HG03342 (cell line): ENCODE data around the gene ANKEF1.

Experiments
- ATAC-seq: cut with Tn5 transposase; IDR thresholded peaks from one replicate; pipeline ENCODE4 v1.9.1; 2021; ENCODE audit warnings: mild to moderate bottlenecking, moderate library complexity; ENCODE audit not compliant: unreplicated experiment

The ANKEF1 gene

DNA sequence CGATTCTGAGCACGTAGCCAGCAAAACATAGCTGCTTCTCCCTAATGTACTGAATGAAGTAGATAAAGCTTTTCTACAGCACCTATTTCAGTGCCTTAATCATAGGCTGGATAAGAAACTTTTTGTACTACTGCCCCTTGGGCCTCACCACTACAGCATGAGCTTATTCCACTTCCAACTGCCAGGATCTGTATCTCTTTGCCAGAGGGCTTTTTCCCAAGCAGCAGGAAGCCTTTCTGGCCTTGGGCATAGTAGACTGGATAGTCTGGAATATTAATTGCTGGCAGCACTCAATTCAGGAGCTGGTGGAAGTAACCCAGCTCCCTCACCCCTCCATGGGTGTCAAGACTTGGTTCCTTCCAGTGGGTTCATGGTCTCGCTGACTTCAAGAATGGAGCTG lies 43.6 kb downstream of the ANKEF1 start:
- ATAC-seq, result no peak

DNA sequence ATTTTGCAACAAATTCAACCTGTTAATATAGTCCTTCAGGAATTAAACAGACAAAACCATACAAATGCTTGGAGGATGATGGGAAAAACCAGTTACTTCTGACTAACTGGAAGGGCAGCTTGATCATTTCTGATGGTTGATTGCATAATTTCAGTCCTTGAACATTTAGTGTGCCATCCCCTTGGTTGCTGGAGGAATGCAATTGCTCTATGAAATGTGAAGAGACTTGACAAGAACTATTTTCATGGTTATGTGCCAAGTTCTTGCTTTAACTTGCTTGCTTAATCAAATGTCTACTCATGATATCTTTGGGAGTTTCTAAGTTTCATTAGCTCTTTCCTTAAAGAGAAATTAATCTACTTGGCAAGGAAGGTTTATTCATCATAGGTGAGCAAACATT lies 45.2 kb downstream of the ANKEF1 start:
- ATAC-seq, result no peak

DNA sequence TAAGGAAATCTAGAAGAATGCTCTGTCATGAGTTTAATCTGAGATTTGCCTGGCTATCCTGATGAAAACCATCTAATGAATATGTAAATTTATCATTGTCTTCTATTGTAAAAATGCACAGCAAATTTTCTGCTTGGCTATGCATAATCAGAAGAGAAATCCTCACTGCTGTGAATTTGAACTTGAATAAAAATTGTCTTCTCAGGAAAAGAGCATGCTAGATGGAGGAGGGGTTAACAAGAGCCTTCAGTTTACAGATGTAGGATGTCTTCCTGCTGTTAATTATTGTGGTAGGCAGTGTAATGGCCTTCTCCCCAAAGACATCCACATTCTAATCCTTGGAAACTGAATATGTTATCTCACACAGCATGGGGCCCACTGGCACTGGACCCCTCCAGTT lies 45.8 kb downstream of the ANKEF1 start:
- no peak for ATAC-seq

DNA sequence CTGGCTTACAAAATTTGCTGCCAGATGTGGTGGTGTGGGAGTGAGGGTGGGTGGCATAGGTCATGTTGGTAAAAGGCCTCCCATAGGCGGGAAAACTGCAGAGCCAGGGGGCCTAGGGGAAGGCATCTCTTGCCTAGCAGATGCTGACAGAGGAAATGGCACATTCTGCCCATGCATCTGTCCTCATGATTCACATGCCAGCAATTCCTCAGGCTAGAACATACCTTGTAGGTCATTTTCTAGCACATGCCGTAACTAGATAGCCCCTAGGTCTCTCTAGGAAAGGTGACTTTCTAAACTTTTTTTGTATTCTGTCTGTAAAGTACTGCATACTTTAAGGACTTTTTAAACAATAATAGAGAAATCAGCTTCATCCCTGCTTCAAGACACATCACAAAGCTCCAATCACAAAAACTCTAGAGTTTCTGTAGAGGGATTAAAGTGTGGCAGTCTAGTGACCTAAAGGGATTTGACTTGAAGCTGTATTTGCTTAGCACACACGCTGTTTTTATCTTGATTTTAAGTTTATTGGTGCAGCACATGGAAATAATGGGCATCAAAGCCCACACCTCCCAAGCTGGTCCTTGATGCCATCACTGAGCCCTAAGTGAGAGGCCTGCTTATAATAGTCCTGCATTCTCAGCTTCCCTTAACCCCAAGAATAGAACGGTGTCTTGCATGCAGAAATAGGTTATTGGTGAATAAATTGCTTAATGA lies 55.2 kb downstream of the ANKEF1 start:
- ATAC-seq, result no peak

DNA sequence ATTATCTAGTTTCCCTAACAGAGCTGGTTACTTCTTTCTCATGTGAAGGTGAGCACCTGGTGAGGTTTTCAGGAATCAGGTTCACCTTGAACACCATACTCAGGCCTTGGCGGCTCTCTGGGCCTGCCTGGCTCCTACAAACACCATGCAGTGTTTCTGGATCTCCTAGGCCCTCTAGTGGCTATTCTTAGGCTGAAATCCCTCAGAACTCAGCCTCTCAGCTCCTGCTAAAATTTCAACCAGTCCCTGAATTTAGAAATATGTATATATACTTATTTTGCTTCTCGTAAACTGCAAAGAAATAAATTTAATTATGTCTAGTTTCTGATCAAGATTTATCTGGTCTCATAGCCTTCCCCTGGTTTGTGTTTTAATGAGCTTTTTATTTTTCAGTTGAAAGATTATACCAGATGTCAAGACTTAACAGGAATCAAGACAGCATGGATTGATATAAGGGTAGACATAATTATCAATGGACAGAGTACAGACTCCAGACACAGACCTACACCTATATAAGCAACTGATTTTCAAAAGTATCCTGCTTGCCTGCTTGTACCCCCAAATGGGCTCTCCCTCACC lies 55.9 kb downstream of the ANKEF1 start:
- peak; percentile 81 for ATAC-seq

DNA sequence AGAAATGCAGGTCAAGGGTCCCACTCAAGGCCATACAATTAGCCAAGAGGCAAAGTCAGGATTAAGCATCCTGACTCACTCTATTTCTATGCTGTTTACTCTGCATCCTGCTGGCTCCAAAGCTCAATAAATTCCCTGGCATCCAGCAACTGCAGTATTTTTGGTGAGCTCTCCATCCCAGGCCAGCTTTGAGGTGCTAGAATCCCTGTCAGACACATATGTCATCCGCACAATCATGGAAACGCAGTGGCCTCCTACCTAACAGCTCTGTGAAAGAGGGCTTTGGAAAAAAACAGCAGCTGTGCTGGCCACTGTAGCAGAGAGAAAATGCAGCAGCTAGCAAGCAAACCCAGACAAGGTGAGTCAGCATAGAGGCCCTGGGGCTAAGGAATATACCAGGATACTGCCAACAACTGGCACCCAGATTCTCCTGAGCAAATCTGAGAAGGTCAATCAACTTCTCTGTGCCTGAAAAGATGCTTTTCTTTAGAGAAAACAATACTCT lies 58.4 kb downstream of the ANKEF1 start:
- ATAC-seq, result no peak

DNA sequence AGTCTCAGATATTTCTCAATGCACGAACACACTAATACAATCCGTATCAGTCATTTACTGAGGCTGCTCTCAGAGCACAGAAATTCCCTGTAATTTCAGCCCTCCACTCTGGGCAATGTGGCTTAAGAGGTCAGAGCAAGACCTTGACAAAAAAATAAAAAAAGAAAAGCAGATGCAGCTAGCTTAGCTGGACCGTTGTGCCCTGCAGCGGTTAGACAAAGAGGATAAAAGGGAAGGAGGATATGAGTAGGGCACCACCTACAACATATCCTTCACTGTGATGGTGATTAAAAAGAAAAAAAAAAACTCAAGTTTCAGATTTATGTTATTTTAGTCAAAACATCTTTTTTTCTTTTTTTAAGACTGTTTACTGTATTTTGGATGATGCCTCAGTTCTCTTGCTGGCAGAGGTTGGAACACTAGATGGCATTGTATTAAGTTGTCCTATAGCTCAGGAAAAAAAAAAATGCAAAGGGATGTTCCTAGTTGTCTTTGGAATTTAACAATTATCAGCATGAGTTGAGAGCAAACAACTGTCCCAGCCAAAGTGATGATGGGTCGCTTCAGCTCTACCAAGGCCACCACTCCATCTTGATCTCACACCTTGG lies 59.9 kb downstream of the ANKEF1 start:
- ATAC-seq, result no peak

DNA sequence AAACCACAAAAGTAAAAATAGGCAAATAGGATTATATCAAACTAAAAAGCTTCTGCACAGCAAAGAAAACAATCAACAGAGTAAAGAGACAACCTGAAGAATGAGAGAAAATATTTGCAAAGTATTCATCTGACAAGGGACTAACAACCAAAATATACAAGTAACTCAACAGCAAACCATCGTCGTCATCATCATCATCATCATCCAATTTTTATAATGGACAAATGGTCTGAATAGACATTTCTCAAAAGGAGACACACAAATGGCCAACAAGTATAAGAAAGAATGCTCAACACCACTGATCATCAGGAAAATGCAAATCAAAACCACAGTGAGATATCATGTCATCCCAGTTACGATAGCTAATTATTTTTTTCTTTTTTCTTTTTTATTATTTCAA lies 62.0 kb downstream of the ANKEF1 start:
- no peak for ATAC-seq

DNA sequence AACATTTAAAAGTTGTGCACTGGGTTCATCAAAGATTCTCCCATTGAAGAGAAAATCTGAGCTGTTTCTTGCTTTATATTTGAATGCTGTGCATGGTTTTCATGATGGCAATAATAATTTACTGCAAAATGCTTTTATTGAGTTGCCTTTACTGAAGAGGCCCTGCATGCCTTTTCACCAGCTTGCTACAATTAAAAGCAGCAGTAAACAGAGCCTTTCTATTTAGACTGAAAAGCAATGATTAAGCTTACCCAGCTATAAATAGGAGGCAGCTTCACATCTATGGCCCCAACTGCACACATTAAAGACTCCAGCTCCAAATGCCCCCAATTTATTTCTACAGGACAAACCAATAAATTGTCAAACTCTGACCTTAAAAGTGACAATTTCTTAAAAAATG lies 70.3 kb downstream of the ANKEF1 start:
- no peak for ATAC-seq
